RKO (cell line): ENCODE results near the gene GRIK3.

ENCODE experiments used
- DNase-seq: peaks from one replicate; pipeline ENCODE4 v3.0.0-alpha.2; 2016; ENCODE audit warnings: low spot score

The GRIK3 gene

DNA sequence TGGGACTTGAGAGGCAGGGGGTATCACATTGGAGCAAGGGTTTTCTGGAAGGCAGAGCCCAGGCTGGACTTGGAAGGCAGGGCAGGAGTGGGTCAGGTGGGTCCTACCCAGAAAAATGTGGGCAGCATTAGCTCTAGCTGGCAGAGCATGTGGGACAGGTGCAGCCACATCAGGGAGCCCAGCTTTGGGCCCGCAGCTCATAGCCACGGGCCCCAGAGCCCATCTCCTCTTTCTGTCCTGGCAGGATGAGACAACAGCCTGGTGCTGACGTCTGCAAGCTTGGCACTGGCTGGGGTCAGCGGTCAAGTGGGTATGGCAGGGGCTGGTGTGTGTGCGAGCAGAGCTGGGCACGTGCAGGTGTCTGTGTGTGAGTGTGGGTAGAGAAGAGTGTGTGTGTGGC lies 154.7 kb downstream of the GRIK3 start:
- DNase-seq, result no peak

DNA sequence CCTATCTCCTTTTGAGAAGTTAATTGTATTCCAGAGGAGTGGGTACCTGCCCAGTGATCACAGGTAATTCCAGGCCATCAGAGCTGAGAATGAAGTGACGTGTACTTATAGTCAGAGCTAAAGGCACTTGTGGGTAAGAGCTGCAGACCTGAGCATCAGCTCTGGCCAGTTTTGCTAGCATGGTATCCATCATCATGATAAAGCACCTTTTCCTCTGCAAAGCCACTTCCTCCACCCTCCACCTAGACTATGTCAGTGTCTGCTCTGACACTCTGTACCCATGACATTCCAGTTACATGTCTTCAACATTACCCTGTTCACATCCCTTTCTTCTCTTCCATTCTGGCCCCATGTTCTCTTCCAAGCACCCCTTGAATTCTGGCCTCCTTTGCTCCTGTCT lies 157.3 kb downstream of the GRIK3 start:
- DNase-seq, result no peak

DNA sequence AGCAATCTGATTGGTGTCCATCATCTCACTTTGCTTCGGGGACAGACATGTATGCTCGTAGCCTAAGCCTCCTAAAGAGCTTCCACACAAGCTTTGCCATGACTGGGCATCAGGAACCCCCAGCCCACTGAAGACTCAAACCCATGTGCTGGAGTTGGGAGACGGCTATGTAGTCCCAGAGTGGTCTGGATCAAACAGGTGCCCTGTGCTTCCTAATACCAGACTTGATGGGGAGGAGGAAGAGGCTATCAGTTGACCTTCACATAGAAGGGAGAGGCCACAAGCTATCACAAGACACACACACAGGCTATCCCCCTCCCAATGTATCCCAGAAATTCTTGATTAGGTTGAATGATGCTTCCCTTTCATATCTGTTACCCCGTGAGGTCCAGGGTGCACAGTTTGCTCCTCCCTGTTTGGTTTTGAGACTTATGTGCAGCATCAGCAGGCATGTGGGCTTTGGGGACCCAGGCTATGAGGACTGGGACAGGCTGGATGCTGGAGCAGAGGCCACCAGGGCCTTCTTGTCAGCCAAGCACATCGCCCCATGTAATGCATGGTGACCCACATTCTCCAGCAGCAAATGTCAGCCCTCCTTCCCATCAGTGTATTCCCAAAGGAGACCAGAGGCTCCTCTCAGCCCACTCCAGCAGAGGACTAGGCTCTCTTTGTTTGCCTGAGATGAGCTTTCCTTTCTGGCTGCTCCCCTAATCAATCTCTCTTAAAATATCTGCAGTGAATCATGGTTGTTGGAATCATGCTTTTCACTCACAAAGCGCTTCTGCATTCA lies 159.8 kb downstream of the GRIK3 start:
- DNase-seq, result no peak

DNA sequence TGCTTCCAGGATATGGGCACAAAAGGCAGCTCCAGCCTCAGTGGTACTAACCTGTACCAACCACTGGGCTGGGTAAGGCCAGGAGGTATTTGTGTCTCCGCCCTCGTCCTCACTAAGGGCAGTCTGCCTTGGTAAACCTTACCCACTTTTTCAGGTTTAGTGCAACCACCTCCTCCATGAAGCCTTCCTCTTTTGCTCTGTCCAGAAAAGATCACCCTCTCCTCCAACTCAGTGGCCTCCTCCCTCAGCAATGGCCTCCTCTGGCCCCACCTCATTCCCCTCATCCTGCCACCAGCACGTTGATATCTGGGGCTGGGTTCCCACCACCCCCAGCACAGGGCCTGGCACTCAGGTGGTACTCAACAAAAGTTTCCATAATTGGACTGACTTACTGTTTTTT lies 161.5 kb downstream of the GRIK3 start:
- no peak for DNase-seq

DNA sequence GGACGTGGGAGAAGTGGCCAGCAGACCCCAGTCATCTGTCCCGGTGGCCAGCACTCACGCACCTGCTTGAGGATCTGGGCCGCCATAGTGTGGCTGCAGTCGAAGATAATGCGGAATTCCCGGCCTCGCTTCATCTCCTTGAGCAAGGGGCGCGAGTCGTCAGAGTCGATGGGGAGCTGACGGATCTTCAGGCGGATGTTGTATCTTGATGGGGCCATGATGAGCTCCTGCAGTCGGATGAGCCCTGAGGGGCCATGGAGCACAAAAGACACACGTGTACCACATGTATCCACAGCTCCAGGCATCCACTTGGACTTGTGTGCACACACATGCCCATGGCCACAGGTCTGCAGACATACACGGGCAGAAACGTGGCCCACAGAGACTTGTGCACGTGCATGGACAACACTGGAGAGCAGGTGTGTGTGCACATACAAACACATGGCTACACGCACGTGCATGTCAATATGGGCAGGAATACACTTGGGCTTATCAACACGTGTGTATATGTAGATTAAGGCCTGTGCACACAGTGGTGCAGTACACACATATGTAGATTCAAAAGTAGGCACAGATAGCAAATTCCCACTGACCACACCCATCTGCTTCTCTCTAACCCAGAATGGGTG lies 162.1 kb downstream of the GRIK3 start:
- no peak for DNase-seq

DNA sequence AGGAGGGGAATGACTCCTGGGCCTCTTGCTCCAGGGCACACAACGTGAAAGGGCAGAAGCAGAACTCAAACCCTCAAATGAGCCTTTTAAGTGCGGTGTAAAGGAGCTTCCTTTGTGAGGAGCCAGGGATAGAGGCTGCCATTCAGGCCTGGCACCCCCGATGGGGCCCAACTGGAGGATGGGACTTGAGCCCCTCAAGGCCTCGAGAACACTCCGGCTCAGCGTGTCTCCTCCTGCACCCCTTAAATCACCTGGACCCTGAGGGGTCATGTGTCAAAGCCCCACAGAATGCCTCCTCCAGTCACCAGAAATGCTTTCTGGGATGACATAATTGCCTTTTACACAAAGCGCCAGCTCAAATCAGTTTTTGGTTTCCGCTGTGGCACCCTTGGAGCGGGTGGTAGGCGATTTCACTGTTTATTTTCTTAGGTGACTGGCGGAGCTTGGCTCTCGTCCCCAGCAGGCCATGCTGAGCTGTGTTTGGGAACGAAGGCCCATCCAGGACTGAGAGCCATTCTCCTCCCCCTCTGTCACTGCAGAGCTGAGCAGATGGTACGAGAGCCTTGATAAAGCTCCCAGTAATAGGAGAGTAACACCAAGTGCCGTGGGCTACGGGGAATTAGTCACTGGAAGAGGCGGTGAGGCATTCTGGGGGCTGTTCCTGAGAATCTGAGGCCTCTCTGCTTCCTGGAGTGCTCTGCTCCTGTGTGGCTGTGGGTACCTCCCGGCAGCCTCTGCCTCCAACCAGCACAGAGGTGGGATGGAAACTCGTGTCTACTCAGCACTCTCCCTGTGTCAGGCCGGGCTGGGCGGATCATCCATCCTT lies 163.0 kb downstream of the GRIK3 start:
- no peak for DNase-seq

DNA sequence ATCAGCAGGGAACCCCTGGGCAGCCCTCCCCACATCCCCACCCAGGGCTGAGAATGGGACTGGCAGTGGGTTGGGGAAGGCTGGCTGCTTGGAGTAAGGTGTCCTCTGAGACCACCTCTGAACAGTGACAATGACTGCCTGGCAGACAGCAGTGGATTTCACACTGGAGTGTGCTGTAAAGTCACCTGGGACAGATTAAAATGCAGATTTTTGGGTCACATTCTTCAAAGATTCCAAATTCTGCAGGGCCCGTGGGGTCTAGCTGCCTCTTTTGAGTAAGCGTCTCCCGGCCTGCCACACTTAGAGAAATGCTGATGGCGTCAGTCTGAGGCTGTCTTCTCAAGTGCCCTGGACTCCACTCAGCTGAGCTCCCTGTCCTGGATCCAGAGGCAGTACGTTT lies 164.5 kb downstream of the GRIK3 start:
- no peak for DNase-seq

DNA sequence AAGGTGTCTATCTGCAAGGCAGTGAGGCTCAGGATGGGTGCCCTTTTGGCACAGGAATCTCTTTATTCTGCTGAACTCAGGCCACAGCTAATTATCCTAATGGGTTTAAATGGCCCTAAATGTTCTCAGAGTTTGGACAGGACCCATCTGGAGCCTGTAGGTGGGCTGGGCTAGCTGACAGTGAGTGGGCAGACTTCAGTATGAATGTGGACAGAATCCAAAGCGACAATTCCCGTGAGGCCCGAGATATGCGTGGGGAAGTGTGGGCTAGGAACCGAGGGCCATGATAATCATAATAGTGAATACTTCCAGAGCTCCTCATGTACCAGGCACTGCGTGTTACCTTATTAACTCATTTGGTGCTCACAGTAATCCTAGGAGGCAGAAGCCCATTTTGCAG lies 165.3 kb downstream of the GRIK3 start:
- DNase-seq, result no peak

DNA sequence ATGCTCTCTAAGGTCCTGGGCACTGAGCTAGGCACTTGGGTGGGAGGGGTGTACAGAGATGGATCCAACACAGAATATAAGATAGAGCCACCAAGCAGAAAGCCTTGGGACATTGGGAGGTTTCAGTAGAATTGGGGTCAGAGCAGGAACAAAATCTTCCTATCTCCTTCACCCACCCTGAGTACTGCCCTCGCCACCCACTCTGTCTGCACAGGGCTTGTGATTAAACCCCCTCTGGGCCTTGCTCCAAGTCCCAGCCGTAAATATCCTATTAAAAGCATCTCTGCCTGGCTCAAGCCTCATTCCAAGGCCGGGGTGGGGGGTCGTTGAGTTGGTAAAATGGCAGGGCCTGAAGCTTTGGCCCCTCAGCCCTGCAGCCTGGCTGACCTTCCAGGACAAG lies 166.7 kb downstream of the GRIK3 start:
- DNase-seq, result no peak

DNA sequence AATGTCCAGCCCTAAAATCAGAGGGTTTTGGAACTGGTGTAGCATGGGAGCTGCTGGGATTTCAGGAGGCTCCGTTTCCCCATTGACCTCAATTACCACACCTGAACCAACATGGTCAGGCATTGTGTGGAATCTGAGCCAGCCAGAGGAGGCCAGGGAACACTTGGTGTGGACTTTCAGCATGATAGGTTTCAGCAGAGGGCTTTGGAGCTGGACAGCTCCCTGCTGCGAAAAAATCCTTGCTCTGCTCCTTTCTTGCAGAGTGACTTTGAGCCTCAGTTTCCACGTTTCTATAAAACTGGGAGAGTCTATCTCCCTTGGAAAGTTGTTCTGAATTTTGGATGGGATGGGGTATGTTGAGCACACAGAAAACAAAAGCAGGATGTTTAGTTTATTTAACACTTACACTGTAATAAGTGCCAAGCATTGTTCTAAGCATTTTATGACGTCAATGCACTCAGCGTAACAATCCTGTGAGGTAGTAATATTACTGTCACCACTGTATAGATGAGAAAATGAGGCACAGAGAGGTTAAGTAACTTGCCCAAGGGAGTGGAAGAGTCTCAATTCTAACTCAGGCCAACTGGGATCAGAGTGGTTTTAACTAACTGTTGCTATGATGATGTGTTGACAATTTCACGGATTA lies 168.0 kb downstream of the GRIK3 start:
- DNase-seq, result no peak

DNA sequence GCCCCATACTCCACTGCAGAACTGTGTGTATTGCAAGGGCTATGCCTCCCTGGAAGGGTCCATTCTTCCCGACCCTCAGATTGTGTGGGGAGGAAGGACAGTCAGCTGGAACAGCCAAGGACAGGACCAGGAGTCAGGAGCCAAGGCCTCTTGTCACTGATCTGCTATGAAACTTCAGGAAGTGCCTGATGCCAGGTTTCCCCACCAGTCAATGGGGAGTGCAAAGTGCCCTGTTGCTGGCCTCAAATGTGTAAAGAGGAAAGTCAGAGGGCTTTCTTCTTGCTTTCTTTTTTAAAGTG lies 168.8 kb downstream of the GRIK3 start:
- DNase-seq, result no peak

DNA sequence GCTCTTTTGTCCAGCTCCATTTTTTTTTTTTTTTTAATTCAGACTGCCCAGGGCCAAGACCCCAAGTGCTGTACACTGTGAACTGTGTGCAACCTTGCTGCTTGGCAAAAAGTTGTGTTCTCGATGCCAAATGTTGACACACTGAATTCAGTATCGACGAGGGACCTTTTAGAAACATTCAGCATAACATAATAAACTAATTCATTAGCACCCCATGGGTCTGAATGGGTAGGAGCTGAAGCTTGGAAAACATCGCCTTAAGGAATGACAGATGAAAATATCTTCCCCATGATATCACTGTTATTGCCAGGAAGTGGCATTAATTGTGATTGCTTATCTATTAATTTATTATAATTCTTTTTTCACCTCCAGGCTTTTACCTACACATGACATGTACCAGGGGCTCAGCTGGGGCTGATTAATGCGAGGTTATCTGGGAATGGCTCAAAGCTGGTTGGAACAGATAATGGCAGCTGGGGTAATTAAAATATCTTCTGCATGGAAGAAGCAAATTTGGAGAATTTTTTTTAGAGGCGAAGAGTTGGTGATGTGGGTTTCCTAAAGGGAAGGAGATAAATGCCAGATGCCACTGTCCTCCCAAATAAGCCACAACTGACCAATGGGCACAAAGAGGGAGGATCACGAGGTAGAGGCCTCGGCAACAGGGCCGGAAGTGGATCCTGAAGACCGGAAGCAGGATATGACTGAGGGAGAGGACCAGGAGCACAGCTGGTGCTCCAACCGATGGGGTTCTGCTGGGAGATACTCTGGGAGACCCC lies 169.3 kb downstream of the GRIK3 start:
- no peak for DNase-seq

DNA sequence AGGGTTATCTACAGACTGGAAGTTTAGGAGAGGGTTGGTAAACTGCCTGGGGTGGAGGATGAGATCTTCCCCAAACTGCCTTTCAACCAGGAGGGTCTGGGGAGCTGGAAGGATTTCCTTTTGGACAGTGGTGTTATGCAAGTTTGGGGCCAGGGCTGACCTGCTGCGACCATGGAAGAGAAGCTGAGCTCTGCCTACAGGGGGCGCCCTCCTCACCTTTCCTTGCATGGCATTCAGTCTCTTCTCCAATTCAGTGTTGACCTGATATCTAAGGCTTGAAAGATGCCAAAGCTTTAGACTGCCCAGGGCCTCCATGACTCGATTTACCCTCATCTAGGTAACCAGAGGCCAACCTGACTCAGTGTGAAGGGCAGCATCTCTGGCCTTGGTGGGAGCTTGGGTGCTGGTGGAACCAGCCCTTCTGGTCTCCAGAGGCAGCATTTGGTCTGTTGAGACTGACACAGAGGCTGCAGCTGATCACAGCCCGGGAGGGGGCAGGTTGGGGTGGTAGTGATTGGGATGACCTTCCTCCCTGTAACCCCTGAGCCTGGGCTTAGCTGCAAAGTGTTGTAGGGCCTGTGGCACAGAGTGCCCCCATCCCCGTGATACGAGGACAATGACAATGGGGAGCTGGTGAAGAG lies 170.0 kb downstream of the GRIK3 start:
- no peak for DNase-seq

DNA sequence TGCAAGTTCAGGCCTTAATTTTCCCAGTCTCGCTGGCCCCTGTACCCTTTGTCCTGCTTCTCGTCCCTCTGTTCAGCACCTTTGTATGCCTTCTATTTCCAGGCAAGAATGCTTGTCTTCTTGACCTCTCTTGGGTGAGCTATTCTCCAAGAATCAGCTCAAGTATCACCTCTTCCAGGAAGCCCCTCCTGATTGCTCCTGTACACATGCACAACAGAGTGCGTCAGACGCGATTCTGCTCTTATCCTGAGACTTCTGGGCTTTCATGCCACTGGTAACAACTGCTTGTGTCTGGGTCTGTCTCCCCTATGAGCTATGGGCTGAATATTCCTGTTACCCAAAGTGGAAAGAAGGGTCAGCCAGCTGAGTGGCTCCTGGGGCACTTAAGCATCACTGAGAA lies 170.8 kb downstream of the GRIK3 start:
- no peak for DNase-seq

DNA sequence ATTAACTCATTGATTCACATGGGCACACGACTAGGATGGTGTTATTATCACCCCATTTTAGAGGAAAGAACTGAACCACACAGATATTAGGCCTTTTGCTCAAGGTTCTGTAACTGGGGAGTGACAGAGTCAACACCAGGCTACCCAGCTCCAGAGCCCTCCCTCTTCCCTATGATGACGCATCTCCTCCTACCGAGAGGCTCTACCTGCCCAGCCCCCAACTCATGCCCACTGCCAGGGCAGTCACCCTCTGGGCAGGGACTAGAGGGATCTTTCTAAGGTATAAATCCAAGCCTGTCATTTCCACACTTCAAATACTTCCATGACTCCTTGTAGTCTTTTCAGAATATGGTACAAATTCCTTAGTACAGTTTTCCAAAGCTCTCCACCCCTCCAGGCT lies 171.3 kb downstream of the GRIK3 start:
- DNase-seq, result no peak

DNA sequence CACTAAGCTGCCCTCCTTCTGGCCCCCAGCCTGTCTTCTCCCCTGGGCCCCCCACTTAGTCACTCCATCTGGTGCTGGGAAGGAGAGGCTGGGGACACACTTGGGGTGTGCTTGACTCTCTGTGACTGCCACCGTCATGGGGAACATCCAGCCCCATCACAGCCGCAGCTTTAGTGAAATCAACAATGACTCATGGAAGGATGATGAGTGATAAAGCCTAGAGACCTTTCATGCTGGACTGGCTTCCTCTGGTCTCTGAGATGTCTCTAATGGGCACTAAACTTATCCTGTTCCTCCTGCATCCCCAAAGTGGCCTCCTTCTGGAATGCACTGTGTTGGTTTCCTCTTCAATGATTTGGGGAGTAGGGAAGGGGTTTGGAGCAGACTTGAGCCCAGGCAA lies 172.9 kb downstream of the GRIK3 start:
- no peak for DNase-seq

DNA sequence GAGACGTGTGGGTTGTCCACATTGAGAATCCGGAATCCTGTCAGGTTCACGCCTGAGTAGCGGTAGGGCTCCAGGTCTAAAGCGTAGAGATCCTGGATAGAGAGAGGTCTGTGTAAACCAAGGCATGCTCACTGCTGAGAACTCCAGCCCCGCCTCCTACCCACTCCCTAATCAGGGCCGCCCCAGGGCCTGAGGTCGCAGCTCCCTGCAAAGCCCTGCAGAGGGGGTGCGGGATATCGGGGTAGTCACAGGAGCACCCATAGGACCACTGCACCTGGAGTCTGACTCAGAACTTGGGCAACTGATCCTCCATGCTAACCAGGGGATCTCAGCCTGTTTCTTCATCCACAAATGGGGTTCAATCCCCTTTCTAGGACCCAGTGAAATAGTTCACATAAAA lies 174.4 kb downstream of the GRIK3 start:
- no peak for DNase-seq

DNA sequence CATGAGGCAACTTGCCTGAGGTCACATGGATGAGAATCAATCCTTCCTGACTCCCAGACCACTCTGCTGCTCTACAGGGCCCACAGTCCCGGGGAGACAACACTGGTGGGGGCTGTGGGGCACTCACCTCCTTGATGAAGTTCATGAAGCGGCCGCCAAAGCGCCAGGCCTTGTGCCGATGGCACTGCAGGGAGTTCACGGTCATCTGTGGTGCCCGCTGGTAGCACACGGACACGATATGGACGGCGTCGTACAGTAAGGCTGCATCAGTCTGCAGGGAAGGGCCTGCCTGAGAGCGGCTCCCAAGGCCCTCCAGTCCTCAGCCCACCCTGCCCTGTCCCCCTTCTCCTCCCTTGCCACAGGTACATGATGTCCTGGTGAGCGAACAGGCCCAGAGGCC lies 175.3 kb downstream of the GRIK3 start:
- no peak for DNase-seq

DNA sequence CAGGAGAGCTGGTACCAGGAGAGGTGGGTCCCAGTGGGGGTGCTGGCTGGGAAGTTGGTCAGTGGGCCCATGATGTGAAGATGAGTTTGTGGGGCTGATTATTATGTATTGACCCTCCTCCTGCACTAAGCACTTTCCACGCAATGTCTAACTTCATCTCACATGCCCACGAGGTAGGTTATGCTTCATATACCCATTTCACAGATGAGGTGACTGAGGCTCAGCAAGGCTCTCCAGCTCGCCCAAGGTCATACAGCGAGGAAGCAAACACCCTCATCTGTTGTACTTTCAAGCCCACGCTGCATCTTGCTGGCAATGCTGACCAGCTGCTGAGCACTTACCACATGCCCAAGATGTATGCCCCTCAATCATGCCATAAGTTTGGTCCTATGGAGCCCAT lies 175.8 kb downstream of the GRIK3 start:
- DNase-seq, result no peak

DNA sequence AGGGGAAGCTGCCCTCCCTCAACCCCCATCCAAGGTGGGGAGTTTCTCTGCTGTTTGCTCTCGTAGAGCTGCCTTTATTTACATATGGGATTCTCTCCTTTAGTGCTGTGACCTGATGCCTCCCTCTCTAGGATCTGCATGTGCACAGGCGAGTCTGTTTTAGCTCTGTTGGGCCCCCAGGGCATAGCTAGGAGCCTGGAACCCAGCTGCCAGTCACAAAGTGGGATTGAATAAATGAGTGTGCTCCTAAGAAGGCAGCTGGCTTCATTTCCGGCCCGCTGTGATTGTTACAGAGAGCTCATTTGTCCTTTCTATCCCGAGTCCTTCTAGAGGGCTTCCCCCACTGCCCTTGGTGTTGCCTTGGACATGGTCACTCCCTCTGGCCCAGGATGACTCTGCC lies 176.6 kb downstream of the GRIK3 start:
- no peak for DNase-seq

DNA sequence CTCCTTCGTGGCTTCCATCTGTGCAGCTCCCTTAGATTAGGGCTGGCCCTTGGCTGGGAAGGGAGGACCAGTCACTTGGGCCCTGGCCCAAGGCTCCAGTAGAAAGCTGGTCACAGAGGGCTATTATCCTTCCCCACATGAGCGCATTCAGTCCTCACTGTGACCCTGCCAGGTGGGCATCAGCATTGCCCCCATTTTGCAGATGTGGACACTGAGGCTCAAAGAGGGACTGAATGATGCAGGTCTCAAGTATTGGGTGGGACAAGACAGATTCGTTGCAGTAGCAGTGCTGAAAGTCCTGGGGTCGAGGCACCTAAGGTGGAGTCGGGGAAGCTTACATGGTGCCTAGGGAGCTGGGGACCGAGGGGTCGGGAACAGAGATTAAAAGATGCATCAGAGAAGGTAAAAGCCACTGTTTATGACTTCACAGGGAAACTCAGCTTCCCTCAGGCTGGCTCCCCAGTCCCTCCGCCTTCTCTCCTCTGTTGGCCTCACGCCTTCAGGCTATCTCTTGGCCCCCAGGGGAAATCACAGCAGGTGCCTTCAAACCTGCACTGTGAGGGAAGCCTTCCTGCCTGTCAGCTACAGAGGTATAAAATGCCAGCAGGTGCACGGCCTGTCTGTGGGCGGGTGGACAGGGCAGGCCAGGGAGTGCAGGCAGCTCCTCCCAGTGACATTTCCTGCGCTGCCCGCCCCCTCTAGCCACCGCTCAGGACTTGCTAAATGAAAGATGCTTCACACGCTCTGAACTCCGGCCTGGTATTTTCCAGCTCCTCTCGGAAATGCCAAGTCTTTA lies 178.4 kb downstream of the GRIK3 start:
- DNase-seq, result no peak
